ENCODE results near the gene ODF2. TPM values are rescaled to one million over a fixed set of nuclear protein-coding genes. Genes with fewer than 3 reads are reported as not detected.
"Not testable (repeated sequence)": the region's sequence is repeated elsewhere in the genome, so short reads cannot be mapped to it uniquely, and the experiment has no call there.

The ODF2 gene
- polyA plus RNA-seq, 1 experiment, result 16.8 TPM

- peaks cover 12% of the 10 kb centered on the region for H3K27me3 ChIP-seq (ENCODE audit: control insufficient read depth, insufficient read depth, low read length)
- no peaks in the 10 kb centered on the region; the same call in 1 of the 2 replicates for H3K9me3 ChIP-seq (ENCODE audit: control insufficient read depth, insufficient read depth, low read length)
- H3K27ac ChIP-seq (ENCODE audit: low read depth, low read length), result no peak overlapping the region
- CTCF ChIA-PET, result interaction anchor here (0.6 to 3.9 kb wide), 4 partner anchors 10 to 49 kb away, joined by 3 to 35 read pairs (median 4); no protein-coding TSS in a partner anchor
- no peak for DNase-seq (ENCODE audit: low read depth, low spot score)
- no peak overlapping the region for H3K4me3 ChIP-seq (ENCODE audit: low read depth, low read length)
- POLR2A ChIA-PET, result interaction anchor here (0.6 kb wide), 1 partner anchor 175 kb away, joined by 7 read pairs; no protein-coding TSS in a partner anchor
- peak; percentile 50 for TF ChIP-seq CTCF (IDR thresholded peaks at IDR 0.05; ENCODE audit: low read depth, low read length)
These were observed 45.8 kb upstream of the ODF2 start for GRCh38 chr9:128409978-128410377.

GRCh38 chr9:128411364-128412119 is 44.3 kb upstream of the ODF2 start:
- no peak for DNase-seq (ENCODE audit: low read depth, low spot score)

GRCh38 chr9:128412120-128412790 is 43.6 kb upstream of the ODF2 start:
- ChIA-PET POLR2A (no interaction called here), CTCF (interaction anchor here (0.7 to 3.9 kb wide), 6 partner anchors 8 to 118 kb away, joined by 3 to 35 read pairs (median 4); partner anchors contain the start of genes CERCAM and URM1)
- H3K4me3 ChIP-seq (ENCODE audit: low read depth, low read length), result no peak overlapping the region
- H3K27ac ChIP-seq (ENCODE audit: low read depth, low read length), result no peak overlapping the region
- H3K9me3 ChIP-seq (ENCODE audit: control insufficient read depth, insufficient read depth, low read length), result no peaks in the 10 kb centered on the region; the same call in 1 of the 2 replicates
- no peak for DNase-seq (ENCODE audit: low read depth, low spot score)
- peak; percentile 61 for TF ChIP-seq CTCF (IDR thresholded peaks at IDR 0.05; ENCODE audit: low read depth, low read length)
- H3K27me3 ChIP-seq (ENCODE audit: control insufficient read depth, insufficient read depth, low read length), result peaks cover 18% of the 10 kb centered on the region

More at GRCh38 chr9:128411364-128412119, 44.3 kb upstream of the ODF2 start:
- Histone ChIP-seq H3K9me3 (ENCODE audit: control insufficient read depth, insufficient read depth, low read length) (no peaks in the 10 kb centered on the region; the same call in 1 of the 2 replicates), H3K4me3 (ENCODE audit: low read depth, low read length) (no peak overlapping the region), H3K27ac (ENCODE audit: low read depth, low read length) (no peak overlapping the region), H3K27me3 (ENCODE audit: control insufficient read depth, insufficient read depth, low read length) (peaks cover 15% of the 10 kb centered on the region)
- no peak for TF ChIP-seq CTCF (IDR thresholded peaks at IDR 0.05; ENCODE audit: low read depth, low read length)
- ChIA-PET POLR2A (interaction anchor here (0.6 kb wide), 1 partner anchor 140 kb away, joined by 8 read pairs; no protein-coding TSS in a partner anchor), CTCF (interaction anchor here (0.8 to 3.9 kb wide), 4 partner anchors 9 to 117 kb away, joined by 3 to 35 read pairs (median 10); partner anchors contain the start of gene CERCAM)

- H3K27ac ChIP-seq (ENCODE audit: low read depth, low read length); H3K4me3 ChIP-seq (ENCODE audit: low read depth, low read length); DNase-seq (ENCODE audit: low read depth, low spot score); CTCF ChIA-PET; H3K9me3 ChIP-seq (ENCODE audit: control insufficient read depth, insufficient read depth, low read length); POLR2A ChIA-PET: not testable (repeated sequence)
- H3K27me3 ChIP-seq (ENCODE audit: control insufficient read depth, insufficient read depth, low read length), result peaks cover 18% of the 10 kb centered on the region
These were observed 42.1 kb upstream of the ODF2 start for GRCh38 chr9:128413728-128414127.

DNA sequence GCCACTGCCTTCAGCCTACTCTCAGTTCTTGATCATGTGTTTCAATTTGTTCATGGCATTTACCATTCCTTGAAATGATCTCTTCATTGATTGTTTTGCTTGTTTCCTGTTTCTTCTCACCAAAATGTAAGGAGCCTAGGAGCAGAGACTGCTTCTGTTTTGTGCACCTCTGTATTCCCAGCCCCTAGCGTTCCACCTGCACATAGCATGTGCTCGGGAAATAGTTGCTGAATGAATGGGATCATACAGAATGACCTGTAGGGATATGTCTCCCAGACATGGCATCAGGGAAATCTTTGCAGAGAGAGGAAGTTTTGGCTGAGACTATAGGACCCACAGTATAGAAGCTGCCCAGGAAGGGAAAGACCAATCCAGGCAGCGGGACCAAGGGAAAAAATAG is 41.3 kb upstream of the ODF2 start:
- Histone ChIP-seq H3K9me3 (ENCODE audit: control insufficient read depth, insufficient read depth, low read length) (no peaks in the 10 kb centered on the region; the same call in 1 of the 2 replicates), H3K4me3 (ENCODE audit: low read depth, low read length) (no peak overlapping the region), H3K27me3 (ENCODE audit: control insufficient read depth, insufficient read depth, low read length) (peaks cover 16% of the 10 kb centered on the region), H3K27ac (ENCODE audit: low read depth, low read length) (no peak overlapping the region)
- ChIA-PET CTCF (interaction anchor here (0.9 to 1.0 kb wide), 2 partner anchors 24 to 52 kb away, joined by 3 read pairs; no protein-coding TSS in a partner anchor), POLR2A (no interaction called here)
- no peak for DNase-seq (ENCODE audit: low read depth, low spot score)
- peak; percentile 40 for TF ChIP-seq CTCF (IDR thresholded peaks at IDR 0.05; ENCODE audit: low read depth, low read length)

Measured in AG04450 (cell line).